Measurements from ENCODE around the gene SNRK. TPM values are rescaled to one million over a fixed set of nuclear protein-coding genes. Genes with fewer than 3 reads are reported as not detected.
A peak's percentile ranks its signal among the peaks of the same experiment; 100 is the strongest.

Gene SNRK
- polyA plus RNA-seq, 1 experiment: 11.4 TPM

GRCh38 chr3:43389388-43390254 lies 103.3 kb downstream of the SNRK start:
- ChIA-PET POLR2A (interaction anchor here (1.6 kb wide), 1 partner anchor 10 kb away, joined by 4 read pairs; no protein-coding TSS in a partner anchor), CTCF (interaction anchor here (0.7 to 1.1 kb wide), 2 partner anchors 9 to 16 kb away, joined by 4 to 5 read pairs; no protein-coding TSS in a partner anchor)

GRCh38 chr3:43390255-43390588 lies 103.9 kb downstream of the SNRK start:
- TF ChIP-seq CTCF (IDR thresholded peaks at IDR 0.05; ENCODE audit: low read depth, low read length): no peak
- no peak for DNase-seq (ENCODE audit: low read depth, low spot score)
- CTCF ChIA-PET: no interaction called here

More at GRCh38 chr3:43389388-43390254, 103.3 kb downstream of the SNRK start:
- no peak for TF ChIP-seq CTCF (IDR thresholded peaks at IDR 0.05; ENCODE audit: low read depth, low read length)
- DNase-seq (ENCODE audit: low read depth, low spot score): peak; percentile 32
- H3K27me3 ChIP-seq (ENCODE audit: control insufficient read depth, insufficient read depth, low read length): no peaks in the 10 kb centered on the region
- no peak overlapping the region for H3K27ac ChIP-seq (ENCODE audit: low read depth, low read length)
- H3K9me3 ChIP-seq (ENCODE audit: control insufficient read depth, insufficient read depth, low read length): no peaks in the 10 kb centered on the region
- H3K4me3 ChIP-seq (ENCODE audit: low read depth, low read length): no peak overlapping the region

GRCh38 chr3:43391621-43392020 lies 105.3 kb downstream of the SNRK start:
- ChIA-PET POLR2A (no interaction called here), CTCF (interaction anchor here (1.1 kb wide), 1 partner anchor 236 kb away, joined by 3 read pairs; no protein-coding TSS in a partner anchor)
- no peak overlapping the region for H3K27ac ChIP-seq (ENCODE audit: low read depth, low read length)
- no peak for TF ChIP-seq CTCF (IDR thresholded peaks at IDR 0.05; ENCODE audit: low read depth, low read length)
- H3K4me3 ChIP-seq (ENCODE audit: low read depth, low read length): no peak overlapping the region
- no peaks in the 10 kb centered on the region for H3K9me3 ChIP-seq (ENCODE audit: control insufficient read depth, insufficient read depth, low read length)
- H3K27me3 ChIP-seq (ENCODE audit: control insufficient read depth, insufficient read depth, low read length): no peaks in the 10 kb centered on the region
- DNase-seq (ENCODE audit: low read depth, low spot score): no peak

More at GRCh38 chr3:43390255-43390588, 103.9 kb downstream of the SNRK start:
- Histone ChIP-seq H3K4me3 (ENCODE audit: low read depth, low read length) (no peak overlapping the region), H3K9me3 (ENCODE audit: control insufficient read depth, insufficient read depth, low read length) (no peaks in the 10 kb centered on the region), H3K27me3 (ENCODE audit: control insufficient read depth, insufficient read depth, low read length) (no peaks in the 10 kb centered on the region), H3K27ac (ENCODE audit: low read depth, low read length) (no peak overlapping the region)
- POLR2A ChIA-PET: no interaction called here

- H3K9me3 ChIP-seq (ENCODE audit: control insufficient read depth, insufficient read depth, low read length): no peaks in the 10 kb centered on the region
- no peaks in the 10 kb centered on the region for H3K27me3 ChIP-seq (ENCODE audit: control insufficient read depth, insufficient read depth, low read length)
- H3K4me3 ChIP-seq (ENCODE audit: low read depth, low read length): no peak overlapping the region
- no peak overlapping the region for H3K27ac ChIP-seq (ENCODE audit: low read depth, low read length)
- ChIA-PET POLR2A (no interaction called here), CTCF (no interaction called here)
- no peak for DNase-seq (ENCODE audit: low read depth, low spot score)
- TF ChIP-seq CTCF (IDR thresholded peaks at IDR 0.05; ENCODE audit: low read depth, low read length): no peak
Measured at GRCh38 chr3:43394041-43394554, 107.8 kb downstream of the SNRK start.

GRCh38 chr3:43399034-43399433 lies 112.7 kb downstream of the SNRK start:
- Histone ChIP-seq H3K27ac (ENCODE audit: low read depth, low read length) (no peak overlapping the region), H3K4me3 (ENCODE audit: low read depth, low read length) (no peak overlapping the region), H3K27me3 (ENCODE audit: control insufficient read depth, insufficient read depth, low read length) (no peaks in the 10 kb centered on the region), H3K9me3 (ENCODE audit: control insufficient read depth, insufficient read depth, low read length) (no peaks in the 10 kb centered on the region)
- TF ChIP-seq CTCF (IDR thresholded peaks at IDR 0.05; ENCODE audit: low read depth, low read length): no peak
- CTCF ChIA-PET: no interaction called here
- DNase-seq (ENCODE audit: low read depth, low spot score): no peak
- POLR2A ChIA-PET: no interaction called here
